NAMALWA (cell line): ENCODE results near the gene ADGRL4.
"Not testable (repeated sequence)": the region's sequence is repeated elsewhere in the genome, so short reads cannot be mapped to it uniquely, and the experiment has no call there.

Experiments
- DNase-seq: peaks from one replicate; pipeline ENCODE4 v3.0.0-alpha.2; 2015; ENCODE audit warnings: low spot score

Gene ADGRL4

GRCh38 chr1:79006564-79006963, at the start of gene ADGRL4:
Gene ADGRL4 (minus strand): TSS chr1:79006730. CDS start chr1:79006654, 76 bp downstream.
- no peak for DNase-seq

DNA sequence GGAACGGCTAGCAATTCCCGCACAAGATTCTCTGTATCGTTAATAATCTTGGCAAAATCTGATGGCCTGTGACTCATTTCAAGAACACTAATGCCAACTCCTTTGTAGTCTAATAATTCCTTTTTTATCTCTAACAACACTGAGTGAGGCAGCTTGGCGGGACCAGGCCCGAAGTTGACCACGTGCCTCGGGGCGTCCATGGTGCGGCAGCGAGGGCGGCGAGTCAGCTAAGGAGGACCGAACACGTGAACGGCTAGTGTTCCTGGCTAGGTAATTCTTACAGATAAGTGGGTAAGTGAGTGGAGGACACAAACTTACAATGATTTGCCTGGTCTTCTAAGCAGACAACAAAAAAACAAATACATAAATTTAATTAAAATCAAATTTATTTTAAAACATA, 49.3 kb upstream of the ADGRL4 start:
- DNase-seq: no peak

- peak; percentile 54 for DNase-seq
Measured at GRCh38 chr1:79052829-79053449, 46.4 kb upstream of the ADGRL4 start.

DNA sequence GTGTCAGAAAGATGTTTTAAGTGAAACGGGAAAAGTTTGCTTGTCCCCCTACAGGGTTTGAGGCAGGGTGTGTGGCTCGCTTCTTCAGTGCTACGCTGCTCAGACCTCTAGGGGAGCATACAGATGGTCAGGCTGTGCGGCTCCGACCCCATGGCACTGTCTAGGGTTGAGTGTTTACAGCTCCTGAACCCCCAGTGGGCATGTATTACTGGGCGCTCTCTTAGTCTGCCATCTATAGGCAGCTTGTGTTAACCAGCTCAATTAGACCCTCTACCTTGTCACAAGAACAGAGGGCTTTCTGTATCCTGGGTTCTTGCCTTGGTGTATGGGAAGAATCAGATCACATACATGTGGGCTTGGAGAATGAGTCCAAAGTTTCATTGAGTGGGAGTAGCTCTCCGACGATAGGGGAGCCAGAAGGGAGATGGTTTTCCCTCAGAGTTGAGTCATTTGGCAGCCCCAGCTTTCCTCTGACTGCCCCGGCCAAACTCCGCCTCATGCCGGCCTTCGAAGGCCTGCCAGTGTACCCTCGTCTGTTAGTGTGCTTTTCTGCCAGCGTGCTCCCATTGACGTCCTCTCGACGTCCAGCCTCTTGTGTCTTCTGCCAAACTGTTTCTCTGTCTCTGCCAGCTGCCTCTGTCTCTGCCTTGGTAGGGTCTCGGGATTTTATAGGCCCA, 38.6 kb upstream of the ADGRL4 start:
- peak; percentile 33 for DNase-seq

GRCh38 chr1:79043506-79043905, 37.0 kb upstream of the ADGRL4 start:
- no peak for DNase-seq

- no peak for DNase-seq
Measured at GRCh38 chr1:79042539-79042938, 36.0 kb upstream of the ADGRL4 start.

GRCh38 chr1:79042117-79042516, 35.6 kb upstream of the ADGRL4 start:
- no peak for DNase-seq

DNA sequence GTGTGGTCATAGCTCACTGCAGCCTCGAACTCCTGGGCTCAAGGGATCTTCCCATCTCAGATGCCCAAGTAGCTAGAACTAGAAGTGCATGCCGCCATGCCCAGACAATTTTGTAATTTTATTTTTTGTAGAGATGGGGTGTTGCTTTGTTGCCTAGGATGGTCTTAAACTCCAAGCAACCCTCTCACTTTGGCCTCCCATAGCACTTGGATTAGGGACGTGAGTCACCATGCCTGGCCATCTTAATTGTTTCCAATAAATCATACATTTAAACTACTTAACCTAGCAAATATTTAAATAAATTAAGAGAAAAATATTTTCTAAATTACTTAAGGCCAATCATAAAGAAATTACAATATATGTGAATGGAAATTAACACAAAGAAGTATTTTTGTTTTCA, 35.1 kb upstream of the ADGRL4 start:
- DNase-seq: no peak

GRCh38 chr1:79040424-79041082, 34.0 kb upstream of the ADGRL4 start:
- no peak for DNase-seq

- DNase-seq: no peak
Measured at GRCh38 chr1:79037085-79037484, 30.6 kb upstream of the ADGRL4 start.

- no peak for DNase-seq
Measured at GRCh38 chr1:79012500-79012899, 6.0 kb upstream of the ADGRL4 start.

GRCh38 chr1:79010589-79010988, 4.1 kb upstream of the ADGRL4 start:
- no peak for DNase-seq

GRCh38 chr1:79005945-79006344, 585 bp downstream of the ADGRL4 start:
- DNase-seq: no peak

DNA sequence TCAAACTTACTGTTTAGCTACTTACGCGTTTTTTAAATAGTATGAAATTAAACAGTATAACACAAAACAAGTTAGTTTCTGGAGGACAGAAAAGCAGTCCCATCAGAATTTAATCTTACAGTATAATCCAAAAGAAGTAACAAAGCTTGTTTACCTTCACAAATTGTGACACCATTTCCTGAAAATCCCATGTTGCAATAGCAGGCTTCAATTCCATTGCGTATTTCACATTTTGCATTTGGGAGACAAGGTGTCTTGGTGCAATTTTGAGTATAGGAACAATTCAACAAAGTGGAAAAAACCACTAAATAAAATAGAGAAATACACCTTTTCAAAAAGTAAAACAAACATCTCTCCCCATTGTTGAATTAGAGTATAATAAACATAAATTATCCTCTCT, 1.6 kb downstream of the ADGRL4 start:
- DNase-seq: no peak

DNA sequence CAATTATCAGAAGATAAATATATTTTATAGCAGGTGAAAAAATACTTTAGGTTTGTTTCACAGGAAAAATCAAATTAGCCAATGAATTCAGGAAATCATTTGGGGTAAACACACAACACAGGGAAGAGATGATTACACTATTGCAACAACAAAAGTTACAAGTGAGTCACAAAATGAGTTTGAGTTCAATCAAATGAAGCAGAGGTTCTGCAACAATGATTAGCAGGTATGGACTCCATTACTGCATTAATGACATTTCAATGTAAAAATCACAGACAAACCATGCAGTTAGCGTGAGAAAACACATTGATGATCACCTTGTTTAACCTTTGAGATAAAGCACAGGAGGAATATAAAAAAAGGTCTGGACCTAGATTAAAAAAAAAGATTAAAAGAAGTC, 9.7 kb downstream of the ADGRL4 start:
- DNase-seq: no peak

DNA sequence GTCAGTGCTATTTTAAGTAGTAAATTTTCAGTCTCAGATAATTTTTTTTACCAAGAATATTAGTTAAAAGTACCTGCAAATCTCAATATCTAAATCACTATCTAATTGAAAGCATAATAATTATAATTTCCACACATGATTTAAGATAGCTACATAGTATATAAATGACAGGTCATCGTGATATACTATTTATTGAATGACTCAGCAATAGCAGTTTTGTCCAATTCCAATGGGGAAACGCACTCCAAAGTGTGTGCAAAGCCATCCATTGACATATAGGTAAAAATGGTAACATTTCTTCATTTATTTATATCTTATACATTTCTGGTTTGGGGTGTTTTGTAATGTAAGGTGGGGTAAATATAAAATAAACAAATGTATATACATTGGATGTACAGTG, 19.5 kb downstream of the ADGRL4 start:
- DNase-seq: no peak

DNA sequence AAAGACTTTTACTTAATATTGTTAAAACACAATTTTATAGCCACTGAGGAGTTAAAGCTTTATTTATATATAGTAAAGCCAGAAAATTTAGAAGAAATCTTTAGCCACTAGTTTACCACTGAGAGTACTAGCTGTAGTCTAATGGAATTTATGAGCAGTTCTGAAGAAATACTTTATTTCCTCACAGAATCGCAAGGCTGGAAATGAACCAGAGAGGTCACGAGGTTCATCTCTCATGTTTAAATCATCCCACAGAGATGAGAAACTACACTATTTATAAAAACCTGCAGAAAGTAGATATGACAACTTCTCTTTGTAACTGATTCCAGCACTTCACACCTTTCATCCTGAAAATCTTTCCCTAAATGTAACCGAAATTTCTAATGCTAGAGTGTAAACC, 26.0 kb downstream of the ADGRL4 start:
- DNase-seq: no peak

DNA sequence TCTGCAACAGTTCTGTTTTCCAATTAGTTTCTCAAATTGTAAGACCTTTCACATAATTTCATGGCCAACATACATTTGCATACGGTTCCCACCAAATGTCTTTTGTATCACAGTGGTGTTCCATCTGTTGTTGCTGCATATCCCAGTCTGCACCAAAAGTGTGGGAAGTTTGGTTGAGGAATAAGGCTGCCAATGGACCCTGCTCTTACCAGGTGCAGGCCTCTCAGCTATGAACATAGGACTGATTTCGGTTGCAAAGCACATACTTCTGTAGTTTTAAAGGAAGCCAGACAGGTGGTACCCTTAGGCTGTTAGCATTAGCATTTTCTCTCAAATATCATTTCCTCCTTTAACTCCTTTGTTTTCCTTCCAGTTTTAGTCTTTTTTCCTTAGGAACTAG, 33.8 kb downstream of the ADGRL4 start:
- no peak for DNase-seq

- DNase-seq: not testable (repeated sequence)
Measured at GRCh38 chr1:78967091-78967490, 39.4 kb downstream of the ADGRL4 start.

DNA sequence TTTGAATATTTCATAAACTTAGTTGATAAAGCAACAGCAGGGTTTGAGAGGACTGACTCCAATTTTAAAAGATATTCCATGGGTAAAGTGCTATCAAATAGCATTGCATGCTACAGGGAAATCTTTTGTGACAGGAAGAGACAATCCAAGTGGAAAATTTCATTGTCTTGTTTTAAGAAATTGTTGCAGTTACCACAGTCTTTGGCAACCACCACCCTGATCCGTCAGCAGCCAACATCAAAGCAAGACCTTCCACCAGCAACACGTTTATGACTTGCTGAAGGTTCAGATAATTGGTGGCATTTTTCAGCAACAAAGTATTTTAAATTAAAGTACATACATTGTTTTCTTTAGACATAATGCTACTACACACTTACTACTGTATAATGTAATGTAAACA, 47.8 kb downstream of the ADGRL4 start:
- DNase-seq: no peak

GRCh38 chr1:78950826-78951225, 55.7 kb downstream of the ADGRL4 start:
- no peak for DNase-seq

GRCh38 chr1:78949227-78949626, 57.3 kb downstream of the ADGRL4 start:
- no peak for DNase-seq

DNA sequence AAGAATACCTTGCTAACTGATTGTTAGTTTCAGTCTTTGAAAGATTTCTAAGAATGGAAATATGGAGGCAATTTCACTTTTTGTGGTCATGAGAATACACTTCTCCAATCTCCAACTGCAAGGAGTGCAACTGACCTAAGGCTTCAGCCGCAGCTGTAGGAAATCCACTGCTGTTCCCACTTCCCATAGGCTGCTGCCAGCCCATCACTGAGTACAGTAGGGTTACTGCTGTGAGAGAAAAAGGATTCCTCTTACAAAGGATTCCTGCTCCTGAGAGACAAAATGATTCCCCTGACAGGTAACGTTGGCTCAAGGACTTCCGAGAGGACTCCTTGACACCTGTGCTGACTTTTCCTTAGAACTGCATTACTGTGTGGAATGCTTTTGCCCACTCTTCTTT, 87.4 kb downstream of the ADGRL4 start:
- DNase-seq: no peak

GRCh38 chr1:78918157-78918556, 88.4 kb downstream of the ADGRL4 start:
- DNase-seq: no peak
